HepG2 (cell line): ENCODE data around the gene SPAG6. TPM values are rescaled to one million over a fixed set of nuclear protein-coding genes. Genes with fewer than 3 reads are reported as not detected.

Experiments
- CREB1 ChIP-seq, 2 experiments: fragments of 450-650 bp in 1 of 2; IDR thresholded peaks; 2 replicates each; pipeline ENCODE4 v1.6.1; 2016 to 2017; ENCODE audit warnings: control low read depth in 1 of 2, mild to moderate bottlenecking in 1 of 2, missing compliant biosample characterization in 1 of 2, missing genetic modification characterization in 1 of 2
- MATR3 ChIP-seq: sonication (generic); formaldehyde crosslinking; IDR thresholded peaks from 2 replicates; pipeline ENCODE4 v1.4.0; 2020; ENCODE audit warnings: missing genetic modification reagents
- SAP130 ChIP-seq: IDR thresholded peaks from 2 replicates; pipeline ENCODE4 v1.6.1; 2016; ENCODE audit warnings: low read depth
- SOX5 ChIP-seq: IDR thresholded peaks from 2 replicates; pipeline ENCODE4 v1.6.1; 2016; ENCODE audit warnings: borderline replicate concordance
- ZNF496 ChIP-seq: sonication (generic); formaldehyde crosslinking; IDR thresholded peaks from 2 replicates; pipeline ENCODE4 v1.8.1; 2023; ENCODE audit warnings: mild to moderate bottlenecking, moderate library complexity, missing genetic modification reagents; ENCODE audit not compliant: insufficient replicate concordance
- polyA plus RNA-seq, 8 experiments: library from polyadenylated mRNA; depleted of rRNA in 3 of 8; stranded (reverse) in 7 of 8; unstranded in 1 of 8; fragments of >200 nt; fragmentation: Illumina TruSeq in 4 of 8; extraction: Trizol in 4 of 8; gene quantifications; 2 replicates each; pipeline versions ENCODE4 v1.2.1 to v1.2.3, GENCODE V29; 2011 to 2016; ENCODE audit warnings: low read depth in 4 of 8, missing spikeins in 1 of 8, mixed read lengths in 1 of 8; ENCODE audit not compliant: insufficient read depth in 1 of 8
- total RNA-seq, 5 experiments: library from RNA; depleted of rRNA; stranded (reverse); fragments of >200 nt; fragmentation: Illumina TruSeq; extraction: Trizol; gene quantifications; 2 replicates each; pipeline ENCODE4 v1.2.3, GENCODE V29; 2016; ENCODE audit warnings: low read depth in 1 of 5
- TF ChIP-seq, protein P1 (sequence below), 2 experiments: fragments of 450-650 bp in 1 of 2; sonication (generic) in 1 of 2; formaldehyde crosslinking; IDR thresholded peaks; 2 replicates each; pipeline versions ENCODE4 v1.5.0 to v1.8.0; 2020 to 2022; ENCODE audit warnings: mild to moderate bottlenecking in 1 of 2, missing genetic modification reagents in 1 of 2
- TF ChIP-seq, protein P2 (sequence below): sonication (generic); formaldehyde crosslinking; IDR thresholded peaks from 2 replicates; pipeline ENCODE4 v1.4.0; 2020; ENCODE audit warnings: mild to moderate bottlenecking, missing genetic modification reagents, borderline replicate concordance
- TF ChIP-seq, protein P3 (sequence below): sonication (generic); formaldehyde crosslinking; IDR thresholded peaks from 2 replicates; pipeline ENCODE4 v1.5.1; 2020; ENCODE audit warnings: missing genetic modification reagents, mild to moderate bottlenecking, borderline replicate concordance

SPAG6 gene
- total and polyA plus RNA-seq, 2 of the 13 experiments (the other 11 are each of a cell fraction or from before 2014, with no cell fraction given) = not detected

DNA sequence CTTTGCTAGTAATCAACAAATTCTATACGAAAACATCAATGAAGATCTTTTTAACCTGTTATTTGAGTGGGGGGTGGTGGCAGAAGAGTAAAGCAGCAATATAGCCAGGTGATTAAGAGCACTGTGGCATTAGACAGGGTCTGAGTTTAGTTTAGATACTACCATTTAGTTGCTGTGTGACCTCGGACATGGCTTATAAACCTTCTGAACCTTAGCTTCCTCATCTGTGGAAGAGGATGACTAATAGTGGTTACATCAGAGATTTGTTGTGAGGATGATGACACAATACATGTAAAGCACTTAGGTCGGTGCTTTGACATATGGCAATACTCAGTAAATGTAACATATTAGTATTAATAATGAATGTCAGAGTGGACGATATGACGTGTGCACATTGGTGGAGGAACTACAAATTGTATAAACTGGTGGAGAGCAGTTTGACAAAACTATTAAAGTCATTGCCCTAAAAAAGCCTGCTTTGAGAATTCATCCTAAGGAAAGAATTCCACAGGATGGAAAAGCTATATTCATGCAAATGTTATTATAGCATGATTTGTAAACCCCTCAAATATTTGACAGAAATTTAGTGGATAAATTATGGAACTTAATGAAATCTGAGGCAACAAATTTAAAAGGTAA is 24.3 kb downstream of the SPAG6 start (continued):
- TF ChIP-seq, protein P1, sequence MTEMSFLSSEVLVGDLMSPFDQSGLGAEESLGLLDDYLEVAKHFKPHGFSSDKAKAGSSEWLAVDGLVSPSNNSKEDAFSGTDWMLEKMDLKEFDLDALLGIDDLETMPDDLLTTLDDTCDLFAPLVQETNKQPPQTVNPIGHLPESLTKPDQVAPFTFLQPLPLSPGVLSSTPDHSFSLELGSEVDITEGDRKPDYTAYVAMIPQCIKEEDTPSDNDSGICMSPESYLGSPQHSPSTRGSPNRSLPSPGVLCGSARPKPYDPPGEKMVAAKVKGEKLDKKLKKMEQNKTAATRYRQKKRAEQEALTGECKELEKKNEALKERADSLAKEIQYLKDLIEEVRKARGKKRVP (CRISPR knock-in tag; IDR thresholded peaks at IDR 0.05) = 0 out of 4 replicates have a peak, but pooled peaks of 1 of the 2 experiments have one; percentile 13
- TF ChIP-seq, protein P2, sequence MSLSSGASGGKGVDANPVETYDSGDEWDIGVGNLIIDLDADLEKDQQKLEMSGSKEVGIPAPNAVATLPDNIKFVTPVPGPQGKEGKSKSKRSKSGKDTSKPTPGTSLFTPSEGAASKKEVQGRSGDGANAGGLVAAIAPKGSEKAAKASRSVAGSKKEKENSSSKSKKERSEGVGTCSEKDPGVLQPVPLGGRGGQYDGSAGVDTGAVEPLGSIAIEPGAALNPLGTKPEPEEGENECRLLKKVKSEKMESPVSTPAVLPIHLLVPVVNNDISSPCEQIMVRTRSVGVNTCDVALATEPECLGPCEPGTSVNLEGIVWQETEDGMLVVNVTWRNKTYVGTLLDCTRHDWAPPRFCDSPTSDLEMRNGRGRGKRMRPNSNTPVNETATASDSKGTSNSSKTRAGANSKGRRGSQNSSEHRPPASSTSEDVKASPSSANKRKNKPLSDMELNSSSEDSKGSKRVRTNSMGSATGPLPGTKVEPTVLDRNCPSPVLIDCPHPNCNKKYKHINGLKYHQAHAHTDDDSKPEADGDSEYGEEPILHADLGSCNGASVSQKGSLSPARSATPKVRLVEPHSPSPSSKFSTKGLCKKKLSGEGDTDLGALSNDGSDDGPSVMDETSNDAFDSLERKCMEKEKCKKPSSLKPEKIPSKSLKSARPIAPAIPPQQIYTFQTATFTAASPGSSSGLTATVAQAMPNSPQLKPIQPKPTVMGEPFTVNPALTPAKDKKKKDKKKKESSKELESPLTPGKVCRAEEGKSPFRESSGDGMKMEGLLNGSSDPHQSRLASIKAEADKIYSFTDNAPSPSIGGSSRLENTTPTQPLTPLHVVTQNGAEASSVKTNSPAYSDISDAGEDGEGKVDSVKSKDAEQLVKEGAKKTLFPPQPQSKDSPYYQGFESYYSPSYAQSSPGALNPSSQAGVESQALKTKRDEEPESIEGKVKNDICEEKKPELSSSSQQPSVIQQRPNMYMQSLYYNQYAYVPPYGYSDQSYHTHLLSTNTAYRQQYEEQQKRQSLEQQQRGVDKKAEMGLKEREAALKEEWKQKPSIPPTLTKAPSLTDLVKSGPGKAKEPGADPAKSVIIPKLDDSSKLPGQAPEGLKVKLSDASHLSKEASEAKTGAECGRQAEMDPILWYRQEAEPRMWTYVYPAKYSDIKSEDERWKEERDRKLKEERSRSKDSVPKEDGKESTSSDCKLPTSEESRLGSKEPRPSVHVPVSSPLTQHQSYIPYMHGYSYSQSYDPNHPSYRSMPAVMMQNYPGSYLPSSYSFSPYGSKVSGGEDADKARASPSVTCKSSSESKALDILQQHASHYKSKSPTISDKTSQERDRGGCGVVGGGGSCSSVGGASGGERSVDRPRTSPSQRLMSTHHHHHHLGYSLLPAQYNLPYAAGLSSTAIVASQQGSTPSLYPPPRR (CRISPR knock-in tag) = no peak
- TF ChIP-seq MATR3 = no peak
- TF ChIP-seq SOX5 = no peak
- TF ChIP-seq, protein P3, sequence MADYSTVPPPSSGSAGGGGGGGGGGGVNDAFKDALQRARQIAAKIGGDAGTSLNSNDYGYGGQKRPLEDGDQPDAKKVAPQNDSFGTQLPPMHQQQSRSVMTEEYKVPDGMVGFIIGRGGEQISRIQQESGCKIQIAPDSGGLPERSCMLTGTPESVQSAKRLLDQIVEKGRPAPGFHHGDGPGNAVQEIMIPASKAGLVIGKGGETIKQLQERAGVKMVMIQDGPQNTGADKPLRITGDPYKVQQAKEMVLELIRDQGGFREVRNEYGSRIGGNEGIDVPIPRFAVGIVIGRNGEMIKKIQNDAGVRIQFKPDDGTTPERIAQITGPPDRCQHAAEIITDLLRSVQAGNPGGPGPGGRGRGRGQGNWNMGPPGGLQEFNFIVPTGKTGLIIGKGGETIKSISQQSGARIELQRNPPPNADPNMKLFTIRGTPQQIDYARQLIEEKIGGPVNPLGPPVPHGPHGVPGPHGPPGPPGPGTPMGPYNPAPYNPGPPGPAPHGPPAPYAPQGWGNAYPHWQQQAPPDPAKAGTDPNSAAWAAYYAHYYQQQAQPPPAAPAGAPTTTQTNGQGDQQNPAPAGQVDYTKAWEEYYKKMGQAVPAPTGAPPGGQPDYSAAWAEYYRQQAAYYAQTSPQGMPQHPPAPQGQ (CRISPR knock-in tag) = no peak
- no peak for TF ChIP-seq SAP130
- TF ChIP-seq CREB1 (IDR thresholded peaks at IDR 0.05) = peak; percentile 37; the same call in 1 of the 2 replicates
- TF ChIP-seq CREB1 (CRISPR knock-in tag; IDR thresholded peaks at IDR 0.05) = no peak
- no peak for TF ChIP-seq ZNF496 (CRISPR knock-in tag)
- TF ChIP-seq, all 625 proteins: peak for 4
